Skeletal muscle satellite cell (primary cell): ENCODE results near the gene GPC1.

Experiments
- H3K27me3 ChIP-seq: 2 replicates; pipeline ENCODE4 v1.7.0; 2013; ENCODE audit warnings: low read length; ENCODE audit not compliant: control insufficient read depth, insufficient read depth
- H3K36me3 ChIP-seq: 2 replicates; pipeline ENCODE4 v1.7.0; 2013; ENCODE audit warnings: mild to moderate bottlenecking, control low read depth, low read length; ENCODE audit not compliant: insufficient read depth
- H3K4me1 ChIP-seq: 2 replicates; pipeline ENCODE4 v1.7.0; 2013; ENCODE audit warnings: low read length; ENCODE audit not compliant: control insufficient read depth, insufficient read depth
- H3K4me2 ChIP-seq: 2 replicates; pipeline ENCODE4 v1.7.0; 2013; ENCODE audit warnings: mild to moderate bottlenecking, low read length
- H3K4me3 ChIP-seq: 2 replicates; pipeline ENCODE4 v1.7.0; 2013; ENCODE audit warnings: low read length
- H3K9ac ChIP-seq: 2 replicates; pipeline ENCODE4 v1.7.0; 2013; ENCODE audit warnings: mild to moderate bottlenecking, low read depth, low read length, moderate library complexity
- H3K9me3 ChIP-seq: replicated peaks from 2 replicates; pipeline ENCODE4 v1.7.0; 2013; ENCODE audit warnings: mild to moderate bottlenecking, control low read depth, low read length

GPC1 gene

GRCh38 chr2:240442891-240443715 lies 7.6 kb downstream of the GPC1 start:
- H3K4me1 ChIP-seq, result peaks cover 24% of the 10 kb centered on the region
- no peak overlapping the region for H3K9ac ChIP-seq
- H3K36me3 ChIP-seq, result peaks cover 26% of the 10 kb centered on the region

GRCh38 chr2:240443891-240444301 lies 8.4 kb downstream of the GPC1 start:
- Histone ChIP-seq H3K36me3 (peaks cover 26% of the 10 kb centered on the region), H3K9ac (no peak overlapping the region), H3K4me3 (no peak overlapping the region)

More at GRCh38 chr2:240442891-240443715, 7.6 kb downstream of the GPC1 start:
- Histone ChIP-seq H3K4me2 (peak overlapping the region; percentile 44), H3K4me3 (no peak overlapping the region), H3K9me3 (no peaks in the 10 kb centered on the region), H3K27me3 (no peaks in the 10 kb centered on the region)

GRCh38 chr2:240444464-240444863 lies 9.0 kb downstream of the GPC1 start:
- H3K36me3 ChIP-seq, result peaks cover 26% of the 10 kb centered on the region
- peaks cover 14% of the 10 kb centered on the region for H3K4me1 ChIP-seq
- H3K4me2 ChIP-seq, result no peak overlapping the region
- no peaks in the 10 kb centered on the region for H3K27me3 ChIP-seq
- H3K4me3 ChIP-seq, result no peak overlapping the region
- no peaks in the 10 kb centered on the region for H3K9me3 ChIP-seq
- H3K9ac ChIP-seq, result no peak overlapping the region

More at GRCh38 chr2:240443891-240444301, 8.4 kb downstream of the GPC1 start:
- Histone ChIP-seq H3K4me1 (peaks cover 17% of the 10 kb centered on the region), H3K9me3 (no peaks in the 10 kb centered on the region), H3K4me2 (peak overlapping the region; percentile 44), H3K27me3 (no peaks in the 10 kb centered on the region)

GRCh38 chr2:240445961-240446663 lies 10.6 kb downstream of the GPC1 start:
- Histone ChIP-seq H3K36me3 (peaks cover 21% of the 10 kb centered on the region), H3K27me3 (no peaks in the 10 kb centered on the region), H3K4me3 (no peak overlapping the region), H3K9me3 (no peaks in the 10 kb centered on the region), H3K9ac (no peak overlapping the region), H3K4me2 (no peak overlapping the region), H3K4me1 (peaks cover 30% of the 10 kb centered on the region)

- H3K36me3 ChIP-seq, result peaks cover 18% of the 10 kb centered on the region
- no peak overlapping the region for H3K4me2 ChIP-seq
- no peaks in the 10 kb centered on the region for H3K9me3 ChIP-seq
- no peaks in the 10 kb centered on the region for H3K27me3 ChIP-seq
- no peak overlapping the region for H3K9ac ChIP-seq
- H3K4me1 ChIP-seq, result peaks cover 36% of the 10 kb centered on the region
- H3K4me3 ChIP-seq, result no peak overlapping the region
Measured at GRCh38 chr2:240446664-240447175, 11.3 kb downstream of the GPC1 start.

- H3K4me1 ChIP-seq, result peaks cover 42% of the 10 kb centered on the region
Measured at GRCh38 chr2:240447331-240447730, 11.9 kb downstream of the GPC1 start.

GRCh38 chr2:240447934-240448333 lies 12.5 kb downstream of the GPC1 start:
- Histone ChIP-seq H3K36me3 (peaks cover 18% of the 10 kb centered on the region), H3K4me3 (no peak overlapping the region), H3K9ac (no peak overlapping the region), H3K27me3 (no peaks in the 10 kb centered on the region), H3K4me1 (peaks cover 42% of the 10 kb centered on the region), H3K4me2 (no peak overlapping the region), H3K9me3 (no peaks in the 10 kb centered on the region)

More at GRCh38 chr2:240447331-240447730, 11.9 kb downstream of the GPC1 start:
- Histone ChIP-seq H3K9me3 (no peaks in the 10 kb centered on the region), H3K4me3 (no peak overlapping the region), H3K4me2 (no peak overlapping the region), H3K36me3 (peaks cover 18% of the 10 kb centered on the region), H3K27me3 (no peaks in the 10 kb centered on the region), H3K9ac (no peak overlapping the region)

GRCh38 chr2:240448387-240449274 lies 13.2 kb downstream of the GPC1 start:
- no peaks in the 10 kb centered on the region for H3K27me3 ChIP-seq
- H3K9me3 ChIP-seq, result no peaks in the 10 kb centered on the region
- H3K36me3 ChIP-seq, result peaks cover 18% of the 10 kb centered on the region
- H3K4me1 ChIP-seq, result peaks cover 35% of the 10 kb centered on the region
- H3K9ac ChIP-seq, result no peak overlapping the region
- no peak overlapping the region for H3K4me3 ChIP-seq
- H3K4me2 ChIP-seq, result no peak overlapping the region

GRCh38 chr2:240449764-240450531 lies 14.5 kb downstream of the GPC1 start:
- Histone ChIP-seq H3K36me3 (peaks cover 10% of the 10 kb centered on the region), H3K27me3 (no peaks in the 10 kb centered on the region), H3K4me2 (no peak overlapping the region), H3K9ac (no peak overlapping the region), H3K4me3 (no peak overlapping the region), H3K4me1 (peaks cover 30% of the 10 kb centered on the region), H3K9me3 (no peaks in the 10 kb centered on the region)

- H3K27me3 ChIP-seq, result no peaks in the 10 kb centered on the region
- H3K36me3 ChIP-seq, result peaks cover 8% of the 10 kb centered on the region
- H3K9ac ChIP-seq, result no peak overlapping the region
- H3K9me3 ChIP-seq, result no peaks in the 10 kb centered on the region
- H3K4me1 ChIP-seq, result peaks cover 30% of the 10 kb centered on the region
- no peak overlapping the region for H3K4me3 ChIP-seq
- H3K4me2 ChIP-seq, result peak overlapping the region; percentile 90
Measured at GRCh38 chr2:240450532-240451107, 15.2 kb downstream of the GPC1 start.
